GM12878 (cell line): ENCODE results near the gene AMBP. TPM values are rescaled to one million over a fixed set of nuclear protein-coding genes. Genes with fewer than 3 reads are reported as not detected.

Experiments used
- ATAC-seq: fragments of 200-7000 bp; cut with Tn5 transposase; 3 replicates; pipeline ENCODE4 v1.9.1; 2020; ENCODE audit warnings: mild to moderate bottlenecking, moderate library complexity
- BruUV-seq: library from RNA; stranded (reverse); fragments of 400-500 nt; replicated peaks from 2 replicates; lab custom pipeline; 2021; lab: Mats Ljungman, UMichigan
- CTCF ChIA-PET: fragments of 300-600 bp; sonication (Branson Sonifier 250); formaldehyde crosslinking; extraction: SDS; loops from one replicate; lab custom pipeline; 2021; ENCODE audit warnings: inconsistent platforms; lab: Yijun Ruan, JAX
- POLR2A ChIA-PET: fragments of 350-600 bp; formaldehyde crosslinking; extraction: SDS; loops from one replicate; lab custom pipeline; 2021; ENCODE audit warnings: inconsistent platforms; lab: Charles Lee
- RAD21 ChIA-PET: fragments of 300-600 bp; sonication (Branson Sonifier 250); formaldehyde crosslinking; loops from one replicate; lab custom pipeline; 2023; ENCODE audit warnings: antibody characterized with exemption; ENCODE audit not compliant: unreplicated experiment; lab: Charles Lee
- SMC1A ChIA-PET: fragments of 300-600 bp; sonication (Branson Sonifier 250); formaldehyde crosslinking; loops from one replicate; lab custom pipeline; 2023; ENCODE audit not compliant: unreplicated experiment, uncharacterized antibody; lab: Charles Lee
- DNase-seq: peaks from one replicate; pipeline ENCODE4 v3.0.0-alpha.2; 2011; ENCODE audit warnings: low read depth, low spot score
- FAIRE-seq: peaks from 3 replicates; lab custom pipeline; 2011; peaks lifted over from hg19 to GRCh38; lab: Jason Lieb, UNC
- H2AFZ ChIP-seq: 2 replicates; pipeline ENCODE4 v1.6.0; 2011; ENCODE audit warnings: low read depth, low read length, control low read depth; ENCODE audit not compliant: control insufficient read depth
- H3K27ac ChIP-seq: 2 replicates; pipeline ENCODE4 v1.5.1; 2011; ENCODE audit warnings: control low read depth; ENCODE audit not compliant: control insufficient read depth, insufficient read depth
- H3K27me3 ChIP-seq, 2 experiments: replicated peaks in 1 of 2; 2 replicates each; pipeline versions ENCODE4 v1.6.0 to v1.6.1; 2011; ENCODE audit warnings: low read length in 1 of 2; ENCODE audit not compliant: control insufficient read depth in 2 of 2, insufficient read depth in 2 of 2
- H3K36me3 ChIP-seq, 2 experiments: 2 replicates each; pipeline ENCODE4 v1.5.1; 2011; ENCODE audit warnings: low read length in 1 of 2; ENCODE audit not compliant: control insufficient read depth in 2 of 2, insufficient read depth in 2 of 2
- H3K4me1 ChIP-seq: 2 replicates; pipeline ENCODE4 v1.6.1; 2011; ENCODE audit warnings: mild to moderate bottlenecking, low read length, moderate library complexity, mixed read lengths; ENCODE audit not compliant: control insufficient read depth, insufficient read depth
- H3K4me2 ChIP-seq: 2 replicates; pipeline ENCODE4 v1.6.0; 2011; ENCODE audit warnings: control low read depth; ENCODE audit not compliant: control insufficient read depth, insufficient read depth
- H3K4me3 ChIP-seq: fragments of 200-600 bp; sonication (generic); 2 replicates; pipeline ENCODE4 v1.5.1; 2016
- H3K79me2 ChIP-seq: 2 replicates; pipeline ENCODE4 v1.6.0; 2011; ENCODE audit warnings: low read length; ENCODE audit not compliant: control insufficient read depth, insufficient read depth
- H3K9ac ChIP-seq: 2 replicates; pipeline ENCODE4 v1.8.0; 2011; ENCODE audit warnings: low read length, control low read depth, mixed read lengths; ENCODE audit not compliant: control insufficient read depth, insufficient read depth
- H3K9me3 ChIP-seq: replicated peaks from 3 replicates; pipeline ENCODE4 v1.5.1; 2011; ENCODE audit warnings: mild to moderate bottlenecking, low read length; ENCODE audit not compliant: control insufficient read depth, insufficient read depth
- H4K20me1 ChIP-seq: 2 replicates; pipeline ENCODE4 v1.6.0; 2011; ENCODE audit not compliant: control insufficient read depth, insufficient read depth
- ATF3 ChIP-seq: IDR thresholded peaks from 2 replicates; pipeline ENCODE4 v1.6.1; 2011; ENCODE audit warnings: low read depth, mild to moderate bottlenecking, low read length, moderate library complexity, borderline replicate concordance; ENCODE audit errors: extremely low read depth
- CREM ChIP-seq: IDR thresholded peaks from 2 replicates; pipeline ENCODE4 v1.6.1; 2014; ENCODE audit warnings: antibody characterized with exemption, low read depth
- FOXK2 ChIP-seq: fragments of 450-650 bp; IDR thresholded peaks from 2 replicates; pipeline ENCODE4 v1.6.1; 2017; ENCODE audit warnings: mild to moderate bottlenecking, moderate library complexity
- IKZF2 ChIP-seq, 2 experiments: fragments of 450-650 bp; IDR thresholded peaks; 2 replicates each; pipeline ENCODE4 v1.6.1; 2017; ENCODE audit warnings: mild to moderate bottlenecking in 2 of 2, moderate library complexity in 2 of 2
- MTA2 ChIP-seq: fragments of 450-650 bp; IDR thresholded peaks from 2 replicates; pipeline ENCODE4 v1.6.1; 2016; ENCODE audit warnings: low read depth, mild to moderate bottlenecking, moderate library complexity
- NFYA ChIP-seq: IDR thresholded peaks from 2 replicates; pipeline ENCODE4 v1.6.1; 2011; ENCODE audit warnings: low read depth, mild to moderate bottlenecking, low read length, improper control_type of control experiment, borderline replicate concordance
- NR2C2 ChIP-seq: IDR thresholded peaks from 2 replicates; pipeline ENCODE4 v1.6.1; 2011; ENCODE audit warnings: borderline replicate concordance, low read depth; ENCODE audit not compliant: control insufficient read depth, insufficient read length
- RFX5 ChIP-seq: IDR thresholded peaks from 2 replicates; pipeline ENCODE4 v1.6.1; 2011; ENCODE audit warnings: low read depth, low read length, improper control_type of control experiment
- SMAD1 ChIP-seq: fragments of 450-650 bp; IDR thresholded peaks from 2 replicates; pipeline ENCODE4 v1.6.1; 2018; ENCODE audit warnings: mild to moderate bottlenecking, low read depth; ENCODE audit not compliant: partially characterized antibody
- TCF3 ChIP-seq: IDR thresholded peaks from 2 replicates; pipeline ENCODE4 v1.6.1; 2012; ENCODE audit warnings: low read depth, mild to moderate bottlenecking, low read length, borderline replicate concordance; ENCODE audit not compliant: insufficient read depth
- ZNF24 ChIP-seq: fragments of 450-650 bp; IDR thresholded peaks from 2 replicates; pipeline ENCODE4 v1.6.1; 2017; ENCODE audit warnings: antibody characterized with exemption, mild to moderate bottlenecking
- WGBS: methylation state at CpG from one replicate; pipeline ENCODE4 v1.1.6; 2016; ENCODE audit warnings: low lambda C conversion rate; ENCODE audit not compliant: insufficient replicate concordance, insufficient coverage; ENCODE audit errors: missing lambda C conversion rate; 5-methylcytosine and 5-hydroxymethylcytosine counted together
- in situ Hi-C: fragments of 300-500 bp; cut with MboI; formaldehyde crosslinking; loops from 9 replicates; pipeline ENCODE4 v1.14.3; 2018; ENCODE audit warnings: mixed read lengths
- intact Hi-C: fragments of 100-400 bp; cut with micrococcal nuclease; formaldehyde crosslinking; loops from one replicate; pipeline ENCODE4 v1.14.2; 2022; ENCODE audit not compliant: unreplicated experiment
- polyA plus RNA-seq, 11 experiments: library from polyadenylated mRNA; depleted of rRNA in 4 of 11; unstranded in 6 of 11; stranded (reverse) in 5 of 11; fragments of >200 nt; fragmentation: Nextera tagmentation in 4 of 11; fragmentation: Illumina TruSeq in 1 of 11; extraction: Ambion mirVana in 4 of 11; extraction: Trizol in 1 of 11; gene quantifications; 1 replicate in 1 of 11; 2 replicates in 10 of 11; pipeline versions ENCODE4 v1.2.1 to v1.2.3, GENCODE V29; 2011 to 2016; ENCODE audit warnings: inconsistent platforms in 2 of 11, missing spikeins in 2 of 11, low read depth in 1 of 11
- total RNA-seq, 4 experiments: library from RNA; depleted of rRNA in 3 of 4; stranded (reverse); fragments of >200 nt in 3 of 4; fragmentation: Illumina TruSeq in 1 of 4; extraction: Trizol in 1 of 4; gene quantifications; 2 replicates each; pipeline versions ENCODE4 v1.2.1 to v1.2.3, GENCODE V29; 2013 to 2021
- TF ChIP-seq, protein P1 (sequence below): fragments of 450-650 bp; IDR thresholded peaks from 2 replicates; pipeline ENCODE4 v1.6.1; 2018; ENCODE audit warnings: borderline replicate concordance, mild to moderate bottlenecking; ENCODE audit not compliant: partially characterized antibody
- TF ChIP-seq, protein P2 (sequence below): fragments of 150-350 bp; IDR thresholded peaks from 2 replicates; pipeline ENCODE4 v1.6.1; 2014; ENCODE audit warnings: mild to moderate bottlenecking, low read depth, low read length
- TF ChIP-seq, protein P3 (sequence below): IDR thresholded peaks from 2 replicates; pipeline ENCODE4 v1.6.1; 2012; ENCODE audit warnings: mild to moderate bottlenecking, low read depth, low read length

The AMBP gene
- total and polyA plus RNA-seq, 10 of the 15 experiments (the other 5 are each of a cell fraction or from before 2014, with no cell fraction given), result 0.11 to 2.3 (median 0.18) TPM; not detected in 7

GRCh38 chr9:114030364-114030763 lies 47.7 kb downstream of the AMBP start (continued):
- TF ChIP-seq, protein P1, sequence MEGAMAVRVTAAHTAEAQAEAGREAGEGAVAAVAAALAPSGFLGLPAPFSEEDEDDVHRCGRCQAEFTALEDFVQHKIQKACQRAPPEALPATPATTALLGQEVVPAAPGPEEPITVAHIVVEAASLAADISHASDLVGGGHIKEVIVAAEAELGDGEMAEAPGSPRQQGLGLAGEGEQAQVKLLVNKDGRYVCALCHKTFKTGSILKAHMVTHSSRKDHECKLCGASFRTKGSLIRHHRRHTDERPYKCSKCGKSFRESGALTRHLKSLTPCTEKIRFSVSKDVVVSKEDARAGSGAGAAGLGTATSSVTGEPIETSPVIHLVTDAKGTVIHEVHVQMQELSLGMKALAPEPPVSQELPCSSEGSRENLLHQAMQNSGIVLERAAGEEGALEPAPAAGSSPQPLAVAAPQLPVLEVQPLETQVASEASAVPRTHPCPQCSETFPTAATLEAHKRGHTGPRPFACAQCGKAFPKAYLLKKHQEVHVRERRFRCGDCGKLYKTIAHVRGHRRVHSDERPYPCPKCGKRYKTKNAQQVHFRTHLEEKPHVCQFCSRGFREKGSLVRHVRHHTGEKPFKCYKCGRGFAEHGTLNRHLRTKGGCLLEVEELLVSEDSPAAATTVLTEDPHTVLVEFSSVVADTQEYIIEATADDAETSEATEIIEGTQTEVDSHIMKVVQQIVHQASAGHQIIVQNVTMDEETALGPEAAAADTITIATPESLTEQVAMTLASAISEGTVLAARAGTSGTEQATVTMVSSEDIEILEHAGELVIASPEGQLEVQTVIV, result no peak
- TF ChIP-seq, protein P2, sequence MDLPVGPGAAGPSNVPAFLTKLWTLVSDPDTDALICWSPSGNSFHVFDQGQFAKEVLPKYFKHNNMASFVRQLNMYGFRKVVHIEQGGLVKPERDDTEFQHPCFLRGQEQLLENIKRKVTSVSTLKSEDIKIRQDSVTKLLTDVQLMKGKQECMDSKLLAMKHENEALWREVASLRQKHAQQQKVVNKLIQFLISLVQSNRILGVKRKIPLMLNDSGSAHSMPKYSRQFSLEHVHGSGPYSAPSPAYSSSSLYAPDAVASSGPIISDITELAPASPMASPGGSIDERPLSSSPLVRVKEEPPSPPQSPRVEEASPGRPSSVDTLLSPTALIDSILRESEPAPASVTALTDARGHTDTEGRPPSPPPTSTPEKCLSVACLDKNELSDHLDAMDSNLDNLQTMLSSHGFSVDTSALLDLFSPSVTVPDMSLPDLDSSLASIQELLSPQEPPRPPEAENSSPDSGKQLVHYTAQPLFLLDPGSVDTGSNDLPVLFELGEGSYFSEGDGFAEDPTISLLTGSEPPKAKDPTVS, result no peak
- TF ChIP-seq ATF3, result no peak
- no peak for TF ChIP-seq TCF3
- TF ChIP-seq NFYA, result no peak

GRCh38 chr9:114029311-114030170 lies 48.6 kb downstream of the AMBP start:
- H3K4me3 ChIP-seq, result no peak overlapping the region
- no peaks in the 10 kb centered on the region for H3K79me2 ChIP-seq
- FAIRE-seq, result no peak
- BruUV-seq, result no TSS peak
- ChIA-PET RAD21 (no interaction called here), POLR2A (no interaction called here), CTCF (no interaction called here), SMC1A (no interaction called here)
- H4K20me1 ChIP-seq, result no peaks in the 10 kb centered on the region
- no peak for DNase-seq
- H3K4me2 ChIP-seq, result no peak overlapping the region
- no peaks in the 10 kb centered on the region; the same call in 2 of the 3 replicates for H3K9me3 ChIP-seq
- H2AFZ ChIP-seq, result no peak overlapping the region
- no peaks in the 10 kb centered on the region for H3K4me1 ChIP-seq
- H3K27me3 ChIP-seq, result no peaks in the 10 kb centered on the region
- intact Hi-C loops, result no loop called here
- H3K27ac ChIP-seq, result no peak overlapping the region
- 40% methylated on average over 12 of the region's 12 CpGs for WGBS
- no peak for ATAC-seq
- in situ Hi-C loops, result loop anchor here (25.0 kb wide), 1 partner anchor 567 kb away; the partner anchor contains the start of gene RGS3
- no peak for TF ChIP-seq ZNF24
- no peak for TF ChIP-seq CREM
- no peak for TF ChIP-seq SMAD1
- no peak for TF ChIP-seq IKZF2 (IDR thresholded peaks at IDR 0.05)
- TF ChIP-seq, protein P3, sequence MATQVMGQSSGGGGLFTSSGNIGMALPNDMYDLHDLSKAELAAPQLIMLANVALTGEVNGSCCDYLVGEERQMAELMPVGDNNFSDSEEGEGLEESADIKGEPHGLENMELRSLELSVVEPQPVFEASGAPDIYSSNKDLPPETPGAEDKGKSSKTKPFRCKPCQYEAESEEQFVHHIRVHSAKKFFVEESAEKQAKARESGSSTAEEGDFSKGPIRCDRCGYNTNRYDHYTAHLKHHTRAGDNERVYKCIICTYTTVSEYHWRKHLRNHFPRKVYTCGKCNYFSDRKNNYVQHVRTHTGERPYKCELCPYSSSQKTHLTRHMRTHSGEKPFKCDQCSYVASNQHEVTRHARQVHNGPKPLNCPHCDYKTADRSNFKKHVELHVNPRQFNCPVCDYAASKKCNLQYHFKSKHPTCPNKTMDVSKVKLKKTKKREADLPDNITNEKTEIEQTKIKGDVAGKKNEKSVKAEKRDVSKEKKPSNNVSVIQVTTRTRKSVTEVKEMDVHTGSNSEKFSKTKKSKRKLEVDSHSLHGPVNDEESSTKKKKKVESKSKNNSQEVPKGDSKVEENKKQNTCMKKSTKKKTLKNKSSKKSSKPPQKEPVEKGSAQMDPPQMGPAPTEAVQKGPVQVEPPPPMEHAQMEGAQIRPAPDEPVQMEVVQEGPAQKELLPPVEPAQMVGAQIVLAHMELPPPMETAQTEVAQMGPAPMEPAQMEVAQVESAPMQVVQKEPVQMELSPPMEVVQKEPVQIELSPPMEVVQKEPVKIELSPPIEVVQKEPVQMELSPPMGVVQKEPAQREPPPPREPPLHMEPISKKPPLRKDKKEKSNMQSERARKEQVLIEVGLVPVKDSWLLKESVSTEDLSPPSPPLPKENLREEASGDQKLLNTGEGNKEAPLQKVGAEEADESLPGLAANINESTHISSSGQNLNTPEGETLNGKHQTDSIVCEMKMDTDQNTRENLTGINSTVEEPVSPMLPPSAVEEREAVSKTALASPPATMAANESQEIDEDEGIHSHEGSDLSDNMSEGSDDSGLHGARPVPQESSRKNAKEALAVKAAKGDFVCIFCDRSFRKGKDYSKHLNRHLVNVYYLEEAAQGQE, result no peak
- TF ChIP-seq NFYA, result no peak
- TF ChIP-seq FOXK2, result no peak
- TF ChIP-seq NR2C2, result no peak
- no peak for TF ChIP-seq MTA2
- no peak for TF ChIP-seq RFX5
- H3K9ac ChIP-seq, result no peak overlapping the region
- H3K36me3 ChIP-seq, result no peaks in the 10 kb centered on the region
